Adrenal gland (tissue), 12 donors: ENCODE measurements around the gene DEAF1. TPM values are rescaled to one million over a fixed set of nuclear protein-coding genes. Genes with fewer than 3 reads are reported as not detected.

Experiments used
- DNase-seq, 7 donors: peaks; one replicate each; pipeline ENCODE4 v3.0.0-alpha.2; 2019 to 2020
- H3K27ac ChIP-seq, 5 donors: fragments of 200-600 bp; sonication (generic) in 4 of 5; 1 replicate in 3 of 5; 2 replicates in 2 of 5; pipeline versions ENCODE4 v1.5.1 to v1.8.0; 2016 to 2020; ENCODE audit warnings: mild to moderate bottlenecking in 1 of 5
- H3K27me3 ChIP-seq: fragments of 200-600 bp; 2 replicates; pipeline ENCODE4 v1.8.0; 2021
- H3K36me3 ChIP-seq, 2 donors: fragments of 200-600 bp; replicated peaks in 1 of 2; 1 replicate in 1 of 2; 2 replicates in 1 of 2; pipeline versions ENCODE4 v1.5.1 to v1.8.0; 2018 to 2022
- H3K4me1 ChIP-seq, 2 donors: fragments of 200-600 bp; replicated peaks in 1 of 2; 1 replicate in 1 of 2; 2 replicates in 1 of 2; pipeline versions ENCODE4 v1.5.1 to v1.8.0; 2018 to 2021
- H3K4me3 ChIP-seq, 4 donors: fragments of 200-600 bp; sonication (generic) in 3 of 4; one replicate each; pipeline ENCODE4 v1.5.1; 2016 to 2018
- H3K9me3 ChIP-seq, 3 donors: fragments of 200-600 bp; sonication (generic) in 1 of 3; replicated peaks in 1 of 3; 1 replicate in 2 of 3; 2 replicates in 1 of 3; pipeline versions ENCODE4 v1.5.1 to v1.8.0; 2016 to 2021
- POLR2A ChIP-seq, 2 donors: fragments of 450-650 bp; IDR thresholded peaks; one replicate each; pipeline ENCODE4 v1.6.1; 2017; ENCODE audit warnings: antibody characterized with exemption in 2 of 2, mild to moderate bottlenecking in 2 of 2, moderate library complexity in 1 of 2
- WGBS, 4 donors: extraction: QIAGEN DNeasy Blood & Tissue Kit in 2 of 4; methylation state at CpG; one replicate each; pipeline versions ENCODE4 v1.1.5 to v1.1.7; 2013 to 2017; 5-methylcytosine and 5-hydroxymethylcytosine counted together
- intact Hi-C, 2 donors: fragments of 100-400 bp; cut with DNase I; formaldehyde crosslinking; loops; one replicate each; pipeline versions ENCODE4 v1.14.1 to v1.15.0; 2022 to 2023
- polyA plus RNA-seq, 3 donors: library from polyadenylated mRNA; stranded (reverse); fragments of 200-250 nt in 2 of 3; fragments of 350-450 nt in 1 of 3; fragmentation: Illumina TruSeq in 1 of 3; extraction: RNeasy Lipid Tissue Mini Kit (QIAGEN cat#74804) in 1 of 3; gene quantifications; one replicate each; pipeline ENCODE4 v1.2.3, GENCODE V29; 2013 to 2014
- total RNA-seq, 9 donors: library from RNA; depleted of rRNA in 4 of 9; stranded (reverse); fragments of >200 nt in 4 of 9; fragments of 120-200 nt in 1 of 9; fragmentation: NEBNext Ultra II Directional in 1 of 9; extraction: Animal tissue kit (Norgen Biotek cat#: 25700) in 1 of 9; gene quantifications; one replicate each; pipeline versions ENCODE4 v1.1.0 to v1.2.4, GENCODE V29; 2013 to 2023
- TF ChIP-seq, protein P1 (sequence below), 6 experiments: fragments of 450-650 bp in 4 of 6; fragments of 200-600 bp in 2 of 6; sonication (generic) in 1 of 6; IDR thresholded peaks; 1 replicate in 5 of 6; 2 replicates in 1 of 6; pipeline versions ENCODE4 v1.5.1 to v1.8.0; 2016 to 2021; ENCODE audit warnings: antibody characterized with exemption in 6 of 6, mild to moderate bottlenecking in 2 of 6, moderate library complexity in 1 of 6
- donor health status: healthy with polysubstance abuse.
- donor health status: Bipolar disorder and iron deficiency.
- donor health status: DM: yes; HTN: yes; CAD: no.
- donor health status: DM: no; HTN: no; CAD: no.
- donor health status: DM: no; HTN: no; CAD: no.
- donor health status: DM: yes; HTN: yes; CAD: no.

The DEAF1 gene
- total and polyA plus RNA-seq, 12 donors: 20.6 to 131 (median 55.5) TPM

- Histone ChIP-seq H3K4me1 (peaks cover 0 to 14% of the 10 kb centered on the region in 2 donors), H3K9me3 (no peaks in the 10 kb centered on the region), H3K27ac (no peak overlapping the region), H3K27me3 (no peaks in the 10 kb centered on the region), H3K36me3 (peaks cover 0 to 16% of the 10 kb centered on the region in 2 donors), H3K4me3 (no peak overlapping the region)
- intact Hi-C loops: no loop called here
- TF ChIP-seq, protein P1, sequence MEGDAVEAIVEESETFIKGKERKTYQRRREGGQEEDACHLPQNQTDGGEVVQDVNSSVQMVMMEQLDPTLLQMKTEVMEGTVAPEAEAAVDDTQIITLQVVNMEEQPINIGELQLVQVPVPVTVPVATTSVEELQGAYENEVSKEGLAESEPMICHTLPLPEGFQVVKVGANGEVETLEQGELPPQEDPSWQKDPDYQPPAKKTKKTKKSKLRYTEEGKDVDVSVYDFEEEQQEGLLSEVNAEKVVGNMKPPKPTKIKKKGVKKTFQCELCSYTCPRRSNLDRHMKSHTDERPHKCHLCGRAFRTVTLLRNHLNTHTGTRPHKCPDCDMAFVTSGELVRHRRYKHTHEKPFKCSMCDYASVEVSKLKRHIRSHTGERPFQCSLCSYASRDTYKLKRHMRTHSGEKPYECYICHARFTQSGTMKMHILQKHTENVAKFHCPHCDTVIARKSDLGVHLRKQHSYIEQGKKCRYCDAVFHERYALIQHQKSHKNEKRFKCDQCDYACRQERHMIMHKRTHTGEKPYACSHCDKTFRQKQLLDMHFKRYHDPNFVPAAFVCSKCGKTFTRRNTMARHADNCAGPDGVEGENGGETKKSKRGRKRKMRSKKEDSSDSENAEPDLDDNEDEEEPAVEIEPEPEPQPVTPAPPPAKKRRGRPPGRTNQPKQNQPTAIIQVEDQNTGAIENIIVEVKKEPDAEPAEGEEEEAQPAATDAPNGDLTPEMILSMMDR (IDR thresholded peaks at IDR 0.05): no peak
- TF ChIP-seq POLR2A (IDR thresholded peaks at IDR 0.05): no peak
- peak in 1 of 7 donors; percentile 20 for DNase-seq
- WGBS, 4 donors: 93 to 95% (median 93%) methylated on average over 24 to 57 of the region's 57 CpGs
These were observed 77.7 kb downstream of the DEAF1 start for GRCh38 chr11:617199-617911.

DNA sequence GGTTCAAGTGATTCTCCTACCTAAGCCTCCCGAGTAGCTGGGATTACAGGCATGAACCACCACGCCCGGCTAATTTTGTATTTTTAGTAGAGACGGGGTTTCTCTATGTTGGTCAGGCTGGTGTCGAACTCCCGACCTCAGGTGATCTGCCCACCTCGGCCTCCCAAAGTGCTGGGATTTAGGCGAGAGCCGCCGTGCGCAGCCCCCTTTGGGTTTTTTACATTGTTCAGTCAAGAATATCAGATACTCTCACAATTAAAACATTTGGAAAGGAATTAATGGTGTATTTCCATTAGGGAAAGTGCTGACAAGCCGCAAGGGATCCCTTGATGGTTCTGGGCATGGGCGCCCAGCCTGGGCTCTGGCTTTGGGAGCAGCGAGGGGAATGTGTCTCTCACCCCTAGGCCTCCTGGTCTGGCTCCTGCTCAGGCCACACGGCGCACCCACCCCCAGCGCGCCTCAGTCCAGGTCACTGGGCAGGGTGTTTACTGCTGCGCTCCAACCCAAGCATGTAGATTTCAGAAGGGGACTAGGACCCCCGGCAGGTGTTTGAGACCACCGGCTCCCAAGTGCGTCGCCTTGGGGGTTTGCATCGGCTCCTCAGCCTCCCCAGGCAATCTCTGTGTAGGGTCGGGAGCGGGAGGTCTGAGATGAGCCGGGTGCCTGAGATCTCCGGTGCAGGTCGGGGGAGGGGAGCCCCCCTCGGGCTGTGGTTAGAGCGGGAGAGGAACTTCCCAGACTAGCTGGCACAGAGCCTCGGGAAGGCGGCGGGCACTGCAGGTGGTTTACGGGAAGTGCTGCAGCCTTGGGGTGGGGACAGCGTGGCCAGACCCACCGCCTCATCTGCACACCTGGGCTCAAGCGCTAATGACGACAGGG, 78.5 kb downstream of the DEAF1 start:
- DNase-seq: peak in 2 of 7 donors; percentile 32 to 42
- WGBS, 4 donors: 81 to 91% (median 85%) methylated on average over 27 to 39 of the region's 39 CpGs
- Histone ChIP-seq H3K27me3 (no peaks in the 10 kb centered on the region), H3K9me3 (no peaks in the 10 kb centered on the region), H3K4me3 (peak overlapping the region in 1 of 4 donors; percentile 66), H3K36me3 (peaks cover 0 to 24% of the 10 kb centered on the region in 2 donors), H3K4me1 (peaks cover 0 to 14% of the 10 kb centered on the region in 2 donors), H3K27ac (peak overlapping the region in 3 of 5 donors; percentile 14 to 98 (median 87))
- intact Hi-C loops: no loop called here
- no peak for TF ChIP-seq POLR2A (IDR thresholded peaks at IDR 0.05)
- TF ChIP-seq, protein P1 (IDR thresholded peaks at IDR 0.05): no peak

GRCh38 chr11:615504-616319, 79.3 kb downstream of the DEAF1 start, which contains the start of gene IRF7:
TSS of gene IRF7 (minus strand) at chr11:615950. CDS start at chr11:615364, 586 bp downstream.
- peak within 1 kb of the TSS; percentile 41 to 98 (median 84) for H3K27ac ChIP-seq
- DNase-seq: peak; percentile 80 to 96 (median 88)
- peaks cover 0 to 32% of the 10 kb centered on the region in 2 donors for H3K36me3 ChIP-seq
- 33 to 54% (median 49%) methylated on average over 23 to 66 of the region's 66 CpGs for WGBS, 4 donors
- no peaks in the 10 kb centered on the region for H3K27me3 ChIP-seq
- H3K9me3 ChIP-seq: no peaks in the 10 kb centered on the region
- intact Hi-C loops: no loop called here
- H3K4me3 ChIP-seq: peak within 1 kb of the TSS in 3 of 4 donors; percentile 28 to 66 (median 35)
- H3K4me1 ChIP-seq: peaks cover 0 to 14% of the 10 kb centered on the region in 2 donors
- TF ChIP-seq, protein P1 (IDR thresholded peaks at IDR 0.05): no peak
- peak; percentile 57 to 81 for TF ChIP-seq POLR2A (IDR thresholded peaks at IDR 0.05)
